Measurements from ENCODE around the gene DDT. TPM values are rescaled to one million over a fixed set of nuclear protein-coding genes. Genes with fewer than 3 reads are reported as not detected.
"Not testable (repeated sequence)": the region's sequence is repeated elsewhere in the genome, so short reads cannot be mapped to it uniquely, and the experiment has no call there.

The DDT gene
- polyA plus RNA-seq, 3 donors = 73.9 to 90.9 (median 90.2) TPM

GRCh38 chr22:23955886-23956285 lies 18.4 kb downstream of the DDT start:
- not testable (repeated sequence) for DNase-seq

- not testable (repeated sequence) for DNase-seq
Measured at GRCh38 chr22:23954991-23955305, 19.3 kb downstream of the DDT start.

GRCh38 chr22:23954193-23954990 lies 19.8 kb downstream of the DDT start:
- not testable (repeated sequence) for DNase-seq

DNA sequence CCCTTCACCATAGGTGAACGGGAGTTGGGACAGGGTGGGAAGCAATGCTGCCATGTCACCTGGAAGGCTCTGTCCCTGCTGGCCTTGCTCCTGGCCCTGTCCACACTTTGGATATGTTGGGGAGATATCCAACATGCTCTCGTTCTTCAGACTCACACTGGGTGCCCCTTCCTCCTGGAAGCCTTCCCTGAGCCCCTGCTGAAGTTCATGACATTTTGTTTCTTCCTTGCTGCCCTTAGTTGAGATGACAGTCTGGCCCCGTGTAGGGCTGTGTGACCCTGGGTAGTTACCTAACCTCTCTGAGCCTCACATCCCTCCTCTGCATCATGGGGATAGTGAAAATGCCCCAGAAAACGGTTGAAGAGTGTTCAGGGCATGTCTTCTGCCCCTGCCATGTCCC lies 20.8 kb downstream of the DDT start:
- DNase-seq = not testable (repeated sequence)

- DNase-seq = not testable (repeated sequence)
Measured at GRCh38 chr22:23952794-23953405, 21.3 kb downstream of the DDT start.

GRCh38 chr22:23951383-23951782 lies 22.9 kb downstream of the DDT start:
- DNase-seq = not testable (repeated sequence)

- DNase-seq = not testable (repeated sequence)
Measured at GRCh38 chr22:23949764-23950163, 24.5 kb downstream of the DDT start.

DNA sequence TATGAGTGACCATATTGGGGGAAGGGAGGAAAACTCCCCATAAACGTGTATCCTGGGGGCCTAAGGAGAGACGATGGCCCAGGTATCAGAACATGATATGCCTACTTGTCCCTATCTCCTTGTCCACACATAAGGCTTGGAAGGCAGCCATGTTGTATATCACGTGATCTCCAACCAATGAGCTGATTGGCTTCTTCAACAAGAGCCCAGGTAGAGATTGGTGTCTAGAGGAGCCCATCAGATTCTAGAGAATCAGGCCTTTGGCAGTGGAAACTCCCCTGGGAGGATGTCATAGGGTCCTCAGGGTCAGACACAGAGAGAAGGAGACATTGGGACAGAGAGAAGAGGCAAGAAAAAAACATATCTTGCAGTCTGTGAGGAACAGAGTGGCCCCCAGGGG lies 26.9 kb downstream of the DDT start:
- DNase-seq = not testable (repeated sequence)

- DNase-seq = not testable (repeated sequence)
Measured at GRCh38 chr22:23940166-23940565, 34.1 kb downstream of the DDT start.

GRCh38 chr22:23939017-23939357 lies 35.3 kb downstream of the DDT start:
- no peak for DNase-seq

GRCh38 chr22:23938328-23939016 lies 35.8 kb downstream of the DDT start:
- DNase-seq = no peak

GRCh38 chr22:23926561-23926960 lies 47.7 kb downstream of the DDT start:
- DNase-seq = no peak

DNA sequence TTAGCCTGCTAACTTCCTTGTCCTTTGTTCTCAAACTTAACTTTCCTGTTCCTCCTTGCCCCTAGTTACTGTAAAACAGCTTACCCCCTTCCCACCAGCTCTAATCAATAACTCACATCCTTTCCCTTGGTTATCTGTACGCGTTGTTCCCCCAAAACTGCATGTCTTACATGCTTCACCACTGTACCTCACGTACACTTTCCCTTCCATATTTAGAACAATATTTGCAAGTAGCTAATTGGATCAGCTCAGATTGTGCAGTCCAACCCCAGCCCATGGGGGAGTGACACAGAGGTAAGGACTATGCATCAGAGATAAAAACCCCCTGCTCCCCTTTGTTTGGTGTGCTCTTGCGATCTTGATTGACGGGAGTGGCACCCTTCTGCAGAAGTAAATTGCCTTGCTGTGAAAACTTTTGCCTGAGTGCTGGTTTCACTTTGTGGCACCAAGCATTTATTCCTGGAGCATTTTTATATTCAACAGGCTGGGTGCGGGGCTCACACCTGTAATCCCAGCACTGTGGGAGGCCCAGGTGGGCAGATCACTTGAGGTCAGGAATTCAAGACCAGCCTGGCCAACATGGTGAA lies 49.1 kb downstream of the DDT start:
- no peak for DNase-seq

GRCh38 chr22:23922921-23923320 lies 51.3 kb downstream of the DDT start:
- DNase-seq = no peak

DNA sequence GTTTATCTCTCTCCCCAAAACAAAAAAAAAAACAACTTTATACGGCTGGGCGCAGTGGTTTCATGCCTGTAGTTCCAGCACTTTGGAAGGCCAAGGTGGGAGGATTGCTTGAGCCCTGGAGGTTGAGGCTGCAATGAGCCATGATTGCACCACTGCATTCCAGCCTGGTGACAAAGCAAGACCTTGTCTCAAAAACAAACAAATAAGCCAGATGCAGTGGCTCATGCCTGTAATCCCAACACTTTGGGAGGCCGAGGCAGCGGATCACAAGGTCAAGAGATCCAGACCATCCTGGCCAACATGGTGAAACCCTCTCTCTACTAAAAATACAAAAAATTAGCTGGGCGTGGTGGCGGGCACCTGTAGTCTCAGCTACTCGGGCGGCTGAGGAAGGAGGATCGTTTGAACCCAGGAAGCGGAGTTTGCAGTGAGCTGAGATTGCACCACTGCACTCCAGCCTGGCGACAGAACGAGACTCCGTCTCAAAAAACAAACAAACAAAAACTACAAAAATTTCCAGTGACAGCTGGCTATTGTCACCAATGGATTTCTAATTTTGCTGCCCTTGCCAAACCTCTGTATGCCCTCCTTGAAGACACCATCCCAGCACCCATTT lies 52.5 kb downstream of the DDT start:
- not testable (repeated sequence) for DNase-seq

Other genes with a start within 250 kb of the DDT start
- gene ZNF70, start 223.3 kb downstream of the DDT start, polyA plus RNA-seq (ENCODE audit: insufficient read length in 3 of 3) = 1 to 10 TPM; 6.1 to 8.6 (median 7.7) TPM
- 1 to 10 TPM in 2 of 3 donors, under 1 TPM in 1; 0.89 to 1.3 (median 1.1) TPM for gene VPREB3, start 220.0 kb downstream of the DDT start, polyA plus RNA-seq (ENCODE audit: insufficient read length in 3 of 3)
- gene C22orf15, start 211.5 kb downstream of the DDT start, polyA plus RNA-seq (ENCODE audit: insufficient read length in 3 of 3) = 1 to 10 TPM; 2.2 to 3.7 (median 2.9) TPM
- 100 to 1,000 TPM in 1 of 3 donors, 10 to 100 TPM in 2; 81.4 to 103 (median 91.5) TPM for gene CHCHD10, start 206.5 kb downstream of the DDT start, polyA plus RNA-seq (ENCODE audit: insufficient read length in 3 of 3)
- gene MMP11, start 201.6 kb downstream of the DDT start, polyA plus RNA-seq (ENCODE audit: insufficient read length in 3 of 3) = 10 to 100 TPM; 15.3 to 21.9 (median 20.0) TPM
- gene SMARCB1, start 187.5 kb downstream of the DDT start, polyA plus RNA-seq (ENCODE audit: insufficient read length in 3 of 3) = 100 to 1,000 TPM; 171 to 218 (median 181) TPM
- 1 to 10 TPM; 4.9 to 6.4 (median 6.3) TPM for gene DERL3, start 135.4 kb downstream of the DDT start, polyA plus RNA-seq (ENCODE audit: insufficient read length in 3 of 3)
- gene SLC2A11, start 116.6 kb downstream of the DDT start, polyA plus RNA-seq (ENCODE audit: insufficient read length in 3 of 3) = 10 to 100 TPM; 22.8 to 68.3 (median 61.5) TPM
- gene MIF, start 80.1 kb downstream of the DDT start, polyA plus RNA-seq (ENCODE audit: insufficient read length in 3 of 3) = 100 to 1,000 TPM; 248 to 398 (median 342) TPM
- gene GSTT2B, start 13.2 kb downstream of the DDT start, polyA plus RNA-seq (ENCODE audit: insufficient read length in 3 of 3) = 10 to 100 TPM; 13.7 to 19.4 (median 14.8) TPM
- 10 to 100 TPM in 2 of 3 donors, 1 to 10 TPM in 1; 6.4 to 13.1 (median 10.8) TPM for gene DDTL, start 7.6 kb downstream of the DDT start, polyA plus RNA-seq (ENCODE audit: insufficient read length in 3 of 3)
- 1 to 10 TPM; 1.0 to 1.9 (median 1.3) TPM for gene GSTT2, start 5.7 kb upstream of the DDT start, polyA plus RNA-seq (ENCODE audit: insufficient read length in 3 of 3)
- not detected for gene GSTT4, start 31.0 kb upstream of the DDT start, polyA plus RNA-seq (ENCODE audit: insufficient read length in 3 of 3)
- gene CABIN1, start 36.9 kb upstream of the DDT start, polyA plus RNA-seq (ENCODE audit: insufficient read length in 3 of 3) = 10 to 100 TPM; 55.6 to 66.7 (median 63.5) TPM
- 10 to 100 TPM; 16.8 to 24.3 (median 17.5) TPM for gene SUSD2, start 207.0 kb upstream of the DDT start, polyA plus RNA-seq (ENCODE audit: insufficient read length in 3 of 3)

Data from renal pelvis (tissue), 4 donors.